ENCODE measurements around the gene PODXL. TPM values are rescaled to one million over a fixed set of nuclear protein-coding genes. Genes with fewer than 3 reads are reported as not detected.
A peak's percentile ranks its signal among the peaks of the same experiment; 100 is the strongest.
"Not testable (repeated sequence)": the region's sequence is repeated elsewhere in the genome, so short reads cannot be mapped to it uniquely, and the experiment has no call there.

The PODXL gene
- total RNA-seq, 1 donor from 2014 or later = 37.7 TPM

- Mint-ChIP-seq H3K27ac (no peak overlapping the region), H3K36me3 (peaks cover 20% of the 10 kb centered on the region), H3K27me3 (ENCODE audit: insufficient read depth, low read depth) (peaks cover 12% of the 10 kb centered on the region), H3K4me1 (peaks cover 21% of the 10 kb centered on the region), H3K9me3 (no peaks in the 10 kb centered on the region), H3K4me3 (no peak overlapping the region)
- Histone ChIP-seq H2AFZ (replicated peaks) (no peak overlapping the region), H3K27me3 (no peaks in the 10 kb centered on the region), H3K4me1 (peaks cover 16% of the 10 kb centered on the region), H3K79me2 (ENCODE audit: low read depth) (peaks cover 5% of the 10 kb centered on the region), H3K36me3 (no peaks in the 10 kb centered on the region), H3K4me2 (no peak overlapping the region), H3K9ac (no peak overlapping the region), H4K20me1 (ENCODE audit: low read depth) (no peaks in the 10 kb centered on the region), H3F3A (ENCODE audit: low read depth) (peaks cover 15% of the 10 kb centered on the region), H3K27ac (no peak overlapping the region), H3K9me3 (ENCODE audit: low read depth) (no peaks in the 10 kb centered on the region), H3K4me3 (no peak overlapping the region)
- DNase-seq (ENCODE audit: low spot score) = no peak
- TF ChIP-seq CTCF (IDR thresholded peaks at IDR 0.05) = no peak
- no peak for TF ChIP-seq EZH2phosphoT487 (IDR thresholded peaks at IDR 0.05)
- TF ChIP-seq EZH2 (IDR thresholded peaks at IDR 0.05) = no peak
Measured at GRCh38 chr7:131505636-131506557, 50.5 kb downstream of the PODXL start.

GRCh38 chr7:131505037-131505620 lies 51.3 kb downstream of the PODXL start:
- Histone ChIP-seq H3F3A (ENCODE audit: low read depth) (peaks cover 15% of the 10 kb centered on the region), H3K4me1 (peaks cover 16% of the 10 kb centered on the region)
- H2AFZ ChIP-seq (replicated peaks); H3K27ac ChIP-seq; H3K4me2 ChIP-seq; H3K9ac ChIP-seq; H3K9me3 ChIP-seq (ENCODE audit: low read depth); H4K20me1 ChIP-seq (ENCODE audit: low read depth); DNase-seq (ENCODE audit: low spot score); H3K9me3 Mint-ChIP-seq; H3K36me3 ChIP-seq; H3K4me3 ChIP-seq; H3K79me2 ChIP-seq (ENCODE audit: low read depth); H3K4me3 Mint-ChIP-seq; H3K27me3 ChIP-seq: not testable (repeated sequence)
- peaks cover 12% of the 10 kb centered on the region for H3K27me3 Mint-ChIP-seq (ENCODE audit: insufficient read depth, low read depth)
- H3K36me3 Mint-ChIP-seq = peaks cover 17% of the 10 kb centered on the region
- peak overlapping the region; percentile 74 for H3K27ac Mint-ChIP-seq
- H3K4me1 Mint-ChIP-seq = peaks cover 28% of the 10 kb centered on the region

- H4K20me1 ChIP-seq (ENCODE audit: low read depth) = no peaks in the 10 kb centered on the region
Measured at GRCh38 chr7:131504157-131504899, 52.1 kb downstream of the PODXL start.

More at GRCh38 chr7:131504157-131504899, 52.1 kb downstream of the PODXL start:
- Mint-ChIP-seq H3K27me3 (ENCODE audit: insufficient read depth, low read depth) (peaks cover 9% of the 10 kb centered on the region), H3K4me1 (peaks cover 28% of the 10 kb centered on the region), H3K4me3 (no peak overlapping the region), H3K36me3 (peaks cover 18% of the 10 kb centered on the region), H3K9me3 (no peaks in the 10 kb centered on the region), H3K27ac (peak overlapping the region; percentile 74)
- Histone ChIP-seq H3K9ac (no peak overlapping the region), H2AFZ (replicated peaks) (no peak overlapping the region), H3F3A (ENCODE audit: low read depth) (peaks cover 15% of the 10 kb centered on the region), H3K27me3 (no peaks in the 10 kb centered on the region), H3K4me1 (peaks cover 16% of the 10 kb centered on the region), H3K4me2 (no peak overlapping the region), H3K79me2 (ENCODE audit: low read depth) (peaks cover 5% of the 10 kb centered on the region), H3K4me3 (no peak overlapping the region), H3K27ac (no peak overlapping the region), H3K9me3 (ENCODE audit: low read depth) (no peaks in the 10 kb centered on the region), H3K36me3 (no peaks in the 10 kb centered on the region)
- TF ChIP-seq EZH2 (IDR thresholded peaks at IDR 0.05) = no peak
- no peak for TF ChIP-seq EZH2phosphoT487 (IDR thresholded peaks at IDR 0.05)
- TF ChIP-seq CTCF (IDR thresholded peaks at IDR 0.05) = no peak
- no peak for DNase-seq (ENCODE audit: low spot score)

All from neural progenitor cell (in vitro differentiated cells).